Neutrophil (primary cell): ENCODE results near the gene GRIN2A.
"Not testable (repeated sequence)": the region's sequence is repeated elsewhere in the genome, so short reads cannot be mapped to it uniquely, and the experiment has no call there.

Experiments
- H3K27ac ChIP-seq: fragments of 200-600 bp; sonication (generic); 2 replicates; pipeline ENCODE4 v1.5.1; 2016; ENCODE audit warnings: mild to moderate bottlenecking, moderate library complexity
- H3K27me3 ChIP-seq: fragments of 200-600 bp; sonication (generic); 2 replicates; pipeline ENCODE4 v1.6.0; 2016; ENCODE audit warnings: mild to moderate bottlenecking
- H3K36me3 ChIP-seq: fragments of 200-600 bp; sonication (generic); 2 replicates; pipeline ENCODE4 v1.5.1; 2017
- H3K4me1 ChIP-seq, 2 experiments: fragments of 200-600 bp in 1 of 2; sonication (generic) in 1 of 2; 1 replicate in 1 of 2; 2 replicates in 1 of 2; pipeline versions ENCODE4 v1.5.1 to v1.6.1; 2013 to 2016; ENCODE audit warnings: low read depth in 1 of 2, low read length in 1 of 2, mild to moderate bottlenecking in 1 of 2, moderate library complexity in 1 of 2; ENCODE audit not compliant: control insufficient read depth in 1 of 2, insufficient read depth in 1 of 2
- H3K4me3 ChIP-seq, 2 experiments: fragments of 200-600 bp in 1 of 2; sonication (generic) in 1 of 2; 1 replicate in 1 of 2; 2 replicates in 1 of 2; pipeline ENCODE4 v1.5.1; 2013 to 2016; ENCODE audit warnings: low read depth in 1 of 2, low read length in 1 of 2, mild to moderate bottlenecking in 1 of 2, moderate library complexity in 1 of 2
- H3K9me3 ChIP-seq: fragments of 200-600 bp; sonication (generic); 2 replicates; pipeline ENCODE4 v1.5.1; 2016
- TF ChIP-seq, protein P1 (sequence below): fragments of 200-600 bp; sonication (generic); IDR thresholded peaks from 2 replicates; pipeline ENCODE4 v1.5.1; 2016; ENCODE audit warnings: antibody characterized with exemption

Gene GRIN2A

DNA sequence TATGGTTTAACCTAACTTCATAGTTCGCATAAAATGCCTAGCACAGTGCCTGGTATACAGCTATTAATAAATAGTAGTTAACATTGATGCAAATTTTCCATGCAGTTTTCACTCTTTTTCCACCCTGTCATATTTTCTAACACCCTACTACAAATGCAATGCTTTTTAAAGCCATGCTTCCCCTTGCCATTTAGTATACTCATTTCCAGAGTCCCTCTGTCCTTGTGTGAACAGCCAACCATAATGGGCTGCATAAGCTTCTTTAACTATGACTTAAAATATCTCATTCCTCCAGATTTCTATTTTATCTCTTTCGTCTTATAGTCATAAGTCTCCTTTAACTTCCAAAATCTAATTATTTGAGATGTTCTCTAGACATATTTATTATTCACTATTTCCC lies 284.1 kb downstream of the GRIN2A start:
- H3K27ac ChIP-seq, result no peak overlapping the region
- no peaks in the 10 kb centered on the region for H3K4me1 ChIP-seq
- H3K4me3 ChIP-seq, result no peak overlapping the region
- no peaks in the 10 kb centered on the region for H3K27me3 ChIP-seq
- H3K9me3 ChIP-seq, result no peaks in the 10 kb centered on the region
- H3K36me3 ChIP-seq, result no peaks in the 10 kb centered on the region
- TF ChIP-seq, protein P1, sequence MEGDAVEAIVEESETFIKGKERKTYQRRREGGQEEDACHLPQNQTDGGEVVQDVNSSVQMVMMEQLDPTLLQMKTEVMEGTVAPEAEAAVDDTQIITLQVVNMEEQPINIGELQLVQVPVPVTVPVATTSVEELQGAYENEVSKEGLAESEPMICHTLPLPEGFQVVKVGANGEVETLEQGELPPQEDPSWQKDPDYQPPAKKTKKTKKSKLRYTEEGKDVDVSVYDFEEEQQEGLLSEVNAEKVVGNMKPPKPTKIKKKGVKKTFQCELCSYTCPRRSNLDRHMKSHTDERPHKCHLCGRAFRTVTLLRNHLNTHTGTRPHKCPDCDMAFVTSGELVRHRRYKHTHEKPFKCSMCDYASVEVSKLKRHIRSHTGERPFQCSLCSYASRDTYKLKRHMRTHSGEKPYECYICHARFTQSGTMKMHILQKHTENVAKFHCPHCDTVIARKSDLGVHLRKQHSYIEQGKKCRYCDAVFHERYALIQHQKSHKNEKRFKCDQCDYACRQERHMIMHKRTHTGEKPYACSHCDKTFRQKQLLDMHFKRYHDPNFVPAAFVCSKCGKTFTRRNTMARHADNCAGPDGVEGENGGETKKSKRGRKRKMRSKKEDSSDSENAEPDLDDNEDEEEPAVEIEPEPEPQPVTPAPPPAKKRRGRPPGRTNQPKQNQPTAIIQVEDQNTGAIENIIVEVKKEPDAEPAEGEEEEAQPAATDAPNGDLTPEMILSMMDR, result no peak

DNA sequence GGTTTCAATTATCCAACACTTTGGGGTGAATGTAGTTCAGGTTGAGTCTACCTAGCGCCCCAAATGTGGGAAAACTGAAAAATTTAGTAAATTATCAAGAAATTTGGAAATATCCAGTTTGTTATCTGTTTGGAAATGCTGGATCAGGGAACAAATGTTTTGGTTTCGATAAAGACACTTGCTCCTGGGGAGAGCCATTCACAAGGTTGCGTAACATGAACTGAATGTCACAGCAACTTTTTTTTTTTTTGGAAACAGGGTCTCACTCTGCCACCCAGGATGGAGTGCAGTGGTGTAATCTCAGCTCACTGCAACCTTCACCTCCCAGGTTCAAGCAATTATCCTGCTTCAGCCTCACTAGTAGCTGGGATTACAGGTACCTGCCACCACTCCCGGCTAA lies 286.4 kb downstream of the GRIN2A start:
- Histone ChIP-seq H3K9me3 (no peaks in the 10 kb centered on the region), H3K4me3 (no peak overlapping the region), H3K27me3 (no peaks in the 10 kb centered on the region), H3K4me1 (no peaks in the 10 kb centered on the region), H3K27ac (no peak overlapping the region), H3K36me3 (no peaks in the 10 kb centered on the region)
- TF ChIP-seq, protein P1, result no peak

- H3K27ac ChIP-seq, result no peak overlapping the region
- no peaks in the 10 kb centered on the region for H3K27me3 ChIP-seq
- H3K4me1 ChIP-seq, result no peaks in the 10 kb centered on the region
- H3K36me3 ChIP-seq, result no peaks in the 10 kb centered on the region
- no peak overlapping the region for H3K4me3 ChIP-seq
- H3K9me3 ChIP-seq, result no peaks in the 10 kb centered on the region
- TF ChIP-seq, protein P1, result no peak
These were observed 296.4 kb downstream of the GRIN2A start for GRCh38 chr16:9885876-9886275.

GRCh38 chr16:9885467-9885866 lies 296.8 kb downstream of the GRIN2A start:
- no peaks in the 10 kb centered on the region for H3K9me3 ChIP-seq
- no peaks in the 10 kb centered on the region for H3K36me3 ChIP-seq
- H3K27me3 ChIP-seq, result no peaks in the 10 kb centered on the region
- no peak overlapping the region for H3K4me3 ChIP-seq
- no peaks in the 10 kb centered on the region for H3K4me1 ChIP-seq
- H3K27ac ChIP-seq, result no peak overlapping the region
- TF ChIP-seq, protein P1, result no peak

GRCh38 chr16:9875981-9876380 lies 306.2 kb downstream of the GRIN2A start:
- H3K4me3 ChIP-seq, H3K27ac ChIP-seq, H3K27me3 ChIP-seq, H3K4me1 ChIP-seq, H3K9me3 ChIP-seq, H3K36me3 ChIP-seq: not testable (repeated sequence)

- TF ChIP-seq, protein P1, result no peak
- no peaks in the 10 kb centered on the region for H3K27me3 ChIP-seq
- no peaks in the 10 kb centered on the region for H3K36me3 ChIP-seq
- no peaks in the 10 kb centered on the region for H3K9me3 ChIP-seq
- H3K4me3 ChIP-seq, result no peak overlapping the region
- H3K27ac ChIP-seq, result no peak overlapping the region
- H3K4me1 ChIP-seq, result no peaks in the 10 kb centered on the region
These were observed 308.0 kb downstream of the GRIN2A start for GRCh38 chr16:9874219-9874618.
